HG02981 (cell line): ENCODE measurements around the gene HIGD1C.

Experiments used
- ATAC-seq: cut with Tn5 transposase; IDR thresholded peaks from one replicate; pipeline ENCODE4 v1.9.1; 2021; ENCODE audit warnings: mild to moderate bottlenecking, moderate library complexity; ENCODE audit not compliant: unreplicated experiment

HIGD1C gene

DNA sequence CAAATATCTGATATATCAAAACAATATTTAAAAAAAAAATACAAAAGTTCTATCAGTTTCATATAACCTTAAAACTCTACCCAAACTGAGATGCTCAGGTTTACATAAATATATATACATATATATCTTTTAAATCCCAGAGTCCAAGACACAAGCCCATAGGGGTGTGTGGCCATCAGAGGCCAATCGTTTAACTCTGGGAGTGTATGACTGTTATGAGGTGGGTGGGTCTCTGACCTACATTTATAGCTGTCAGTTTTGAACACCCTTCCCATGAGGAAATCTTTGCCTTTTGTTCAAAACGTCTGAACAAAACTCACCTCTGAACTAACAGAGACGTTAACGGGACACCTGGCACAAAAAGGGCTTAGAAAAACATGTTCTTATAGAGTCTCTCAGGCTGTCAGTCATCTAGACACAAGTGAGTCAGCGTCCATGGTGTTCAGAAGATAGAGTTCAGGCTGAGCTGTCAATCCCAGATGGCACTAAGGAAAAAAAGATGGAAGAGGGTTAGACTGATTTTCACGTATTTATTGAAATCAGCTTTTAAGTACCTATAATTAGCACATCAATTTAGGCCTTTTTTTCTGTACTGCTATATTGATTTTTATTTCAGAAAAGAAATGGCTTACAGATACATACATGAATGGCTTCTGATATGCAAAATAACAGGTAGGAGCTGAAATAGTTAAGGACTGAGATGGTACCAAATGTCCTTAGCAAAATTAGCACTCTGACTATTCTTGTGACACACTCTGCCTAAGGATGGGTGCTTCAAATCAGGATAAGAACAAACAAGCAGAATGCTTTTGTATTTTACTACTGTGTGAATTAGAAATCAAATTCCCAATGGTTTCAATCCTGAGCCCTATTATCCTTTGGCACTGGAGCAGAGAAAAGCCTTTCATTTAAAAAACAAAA, 29.2 kb downstream of the HIGD1C start:
- no peak for ATAC-seq

GRCh38 chr12:50984586-50985298, 32.4 kb downstream of the HIGD1C start:
- ATAC-seq = no peak

- ATAC-seq = no peak
These were observed 33.0 kb downstream of the HIGD1C start for GRCh38 chr12:50985322-50985721.

GRCh38 chr12:50986966-50987737, 34.8 kb downstream of the HIGD1C start:
- ATAC-seq = no peak

DNA sequence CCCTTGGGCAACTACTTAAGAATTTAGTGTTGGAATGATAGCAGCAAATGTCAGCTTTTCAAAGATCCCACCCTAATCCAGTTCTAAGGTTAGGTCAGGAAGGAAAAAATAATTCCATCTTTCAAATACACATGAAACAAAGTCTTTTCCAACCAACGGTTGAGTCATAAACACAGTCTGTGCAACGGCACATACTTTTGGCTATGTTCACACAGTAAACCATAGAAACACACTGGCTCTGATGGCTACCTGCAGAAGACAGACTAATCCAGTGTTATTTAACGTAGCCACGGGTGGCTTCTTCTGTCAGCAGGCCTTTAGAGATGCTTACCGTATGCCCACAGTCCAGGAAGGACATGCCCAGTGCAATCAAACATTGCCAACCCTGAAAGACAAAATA, 35.7 kb downstream of the HIGD1C start:
- ATAC-seq = no peak

DNA sequence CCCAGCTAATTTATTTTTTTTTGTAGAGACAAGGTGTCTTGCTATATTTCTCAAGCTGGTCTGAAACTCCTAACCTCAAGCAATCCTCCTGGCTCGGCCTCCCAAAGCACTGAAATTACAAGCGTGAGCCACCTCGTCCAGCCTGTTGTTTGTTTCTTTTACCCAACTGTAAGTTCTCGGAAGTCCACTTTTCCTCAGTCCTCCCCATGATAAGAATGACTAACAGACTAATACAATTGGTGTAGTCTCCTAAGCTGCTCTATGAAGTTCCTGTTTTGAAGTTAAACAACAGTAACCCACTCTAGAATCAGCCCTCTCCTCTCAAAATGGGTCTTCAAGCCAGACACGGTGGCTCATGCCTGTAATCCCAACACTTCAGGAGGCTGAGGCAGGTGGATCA, 36.5 kb downstream of the HIGD1C start:
- no peak for ATAC-seq

DNA sequence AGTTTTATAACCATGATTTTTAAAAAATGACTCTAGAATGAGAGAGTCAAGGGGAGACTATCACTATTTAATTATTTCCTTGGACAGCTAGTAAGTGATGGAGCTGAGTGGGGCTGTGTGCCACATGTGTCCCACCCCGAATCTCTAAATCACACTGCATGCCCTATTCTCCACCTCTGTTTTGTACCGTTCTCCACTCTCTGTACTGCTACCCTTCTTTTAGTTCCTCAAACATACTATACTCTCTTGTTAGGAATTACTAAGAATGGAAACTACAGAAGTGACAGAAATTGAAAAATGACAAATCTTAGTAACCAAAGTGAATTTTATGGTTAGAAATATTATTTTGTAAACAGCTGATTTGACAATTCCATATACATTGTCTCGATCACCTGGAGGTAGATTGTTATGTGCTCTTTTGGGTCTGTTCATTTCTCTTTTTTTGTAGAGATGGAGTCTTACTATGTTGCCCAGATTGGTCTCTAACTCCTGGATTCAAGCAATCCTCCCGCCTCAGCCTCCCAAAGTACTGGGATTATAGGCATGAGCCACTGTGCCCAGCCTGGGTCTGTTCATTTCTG, 37.9 kb downstream of the HIGD1C start:
- ATAC-seq = no peak

DNA sequence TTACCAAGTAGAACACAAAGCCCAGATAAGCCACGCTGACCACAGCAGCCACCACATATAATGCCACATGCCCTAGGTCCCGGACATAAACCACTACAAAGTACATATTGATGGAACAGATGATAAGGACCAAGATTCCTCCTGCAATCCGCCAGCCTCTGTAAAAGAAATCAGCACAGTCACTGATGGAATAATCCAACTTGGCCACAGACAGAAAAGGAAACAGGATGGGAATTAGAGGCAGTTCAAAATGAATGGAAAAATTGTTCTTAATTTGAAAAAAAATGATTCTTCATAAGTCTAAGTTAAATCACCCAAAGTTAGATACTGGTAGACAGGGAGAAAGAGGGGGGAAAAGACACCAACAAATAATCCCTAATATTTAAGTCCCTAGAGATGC, 38.4 kb downstream of the HIGD1C start:
- no peak for ATAC-seq

DNA sequence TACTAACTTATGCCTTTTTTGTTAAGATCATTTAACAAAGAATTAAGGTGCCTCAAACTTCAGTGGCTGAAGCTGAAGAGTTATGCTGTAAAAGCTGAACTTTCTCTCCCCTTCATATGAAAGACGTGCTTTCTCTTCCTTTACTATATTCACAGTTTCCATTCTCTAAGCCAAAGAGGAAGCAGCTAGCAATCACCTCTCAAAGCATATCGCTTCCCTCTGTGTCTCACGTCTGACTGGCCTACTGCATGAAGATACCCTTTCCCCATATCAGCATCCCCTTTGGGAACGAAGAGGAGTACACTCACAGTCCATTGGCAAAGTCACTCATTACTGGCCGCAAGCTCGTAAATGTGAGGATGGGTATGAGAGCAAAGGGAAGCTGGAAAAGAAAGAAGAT, 38.9 kb downstream of the HIGD1C start:
- no peak for ATAC-seq

- no peak for ATAC-seq
These were observed 40.5 kb downstream of the HIGD1C start for GRCh38 chr12:50992819-50993218.

DNA sequence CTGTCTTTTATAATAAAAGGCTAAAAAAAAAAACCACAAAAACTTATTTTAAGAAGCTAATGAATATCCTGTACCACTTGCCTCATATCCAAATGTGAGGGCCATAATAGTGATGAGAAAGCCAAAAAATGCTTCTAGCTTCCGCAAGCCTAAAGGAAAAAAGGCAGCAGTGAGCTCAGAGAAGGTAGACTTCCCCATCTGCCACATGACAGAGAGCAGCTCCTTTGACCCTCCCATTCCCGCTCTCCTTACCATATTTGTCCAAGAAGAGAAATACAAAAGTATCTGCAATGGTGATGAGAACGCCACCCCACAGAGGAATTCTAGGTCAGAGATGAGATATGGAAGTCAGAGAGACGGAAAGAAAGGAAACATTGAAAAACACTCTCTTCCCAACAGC, 46.7 kb downstream of the HIGD1C start:
- ATAC-seq = no peak

DNA sequence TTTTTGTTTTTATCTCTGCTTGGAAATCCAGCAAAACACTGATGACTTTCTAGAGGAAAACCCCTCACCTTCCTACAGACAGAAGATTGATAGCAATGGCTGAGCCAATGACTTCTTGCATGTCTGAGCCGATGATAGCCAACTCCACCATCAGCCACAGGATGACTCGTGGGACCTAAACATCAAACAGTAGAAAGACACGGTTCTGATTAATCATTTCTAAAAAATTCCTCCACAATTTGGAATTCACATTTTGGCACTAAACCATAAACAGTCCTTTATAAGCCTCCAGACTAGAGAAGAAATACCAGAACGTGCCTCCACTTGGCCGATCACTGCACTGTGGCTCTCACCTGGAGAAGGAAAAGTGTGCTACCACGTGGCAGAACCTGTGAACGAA, 47.9 kb downstream of the HIGD1C start:
- no peak for ATAC-seq

DNA sequence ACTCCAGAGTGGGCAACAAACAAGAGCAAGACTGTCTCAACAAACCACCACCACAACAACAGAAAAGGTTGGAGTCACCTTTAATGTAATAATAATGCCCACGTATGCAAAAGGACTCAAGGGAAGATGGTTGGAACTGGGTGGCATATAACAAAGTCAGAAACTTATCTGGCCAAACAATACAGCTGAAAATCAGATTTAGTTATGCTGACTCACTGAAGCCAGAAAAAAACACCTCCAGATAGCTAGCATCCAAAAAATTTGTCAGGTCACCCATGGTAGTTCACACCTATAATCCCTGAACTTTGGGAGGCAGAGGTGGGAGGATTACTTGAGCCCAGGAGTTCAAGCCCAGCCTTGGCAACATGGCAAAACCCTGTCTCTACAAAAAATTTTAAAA, 49.5 kb downstream of the HIGD1C start:
- ATAC-seq = no peak

GRCh38 chr12:51004504-51004903, 52.2 kb downstream of the HIGD1C start:
- ATAC-seq = no peak

DNA sequence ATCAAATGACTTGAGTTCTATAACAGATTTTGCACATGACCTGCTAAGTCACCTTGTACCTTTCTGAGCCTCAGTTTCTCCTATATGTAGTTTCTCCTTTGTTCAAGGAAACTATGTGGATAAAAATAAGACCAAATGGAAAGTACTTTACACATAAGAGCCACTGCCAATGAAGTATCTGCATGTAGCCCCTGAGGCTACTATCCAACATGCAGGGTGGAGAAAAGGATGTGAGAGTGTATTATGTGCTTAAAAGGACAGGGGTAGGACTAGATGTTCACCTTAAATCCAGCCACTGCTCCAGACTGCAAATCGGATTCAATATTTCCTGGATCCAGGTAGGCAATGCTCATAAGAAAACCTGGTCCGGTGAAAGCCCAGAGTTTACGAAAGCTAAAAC, 52.7 kb downstream of the HIGD1C start:
- ATAC-seq = no peak

DNA sequence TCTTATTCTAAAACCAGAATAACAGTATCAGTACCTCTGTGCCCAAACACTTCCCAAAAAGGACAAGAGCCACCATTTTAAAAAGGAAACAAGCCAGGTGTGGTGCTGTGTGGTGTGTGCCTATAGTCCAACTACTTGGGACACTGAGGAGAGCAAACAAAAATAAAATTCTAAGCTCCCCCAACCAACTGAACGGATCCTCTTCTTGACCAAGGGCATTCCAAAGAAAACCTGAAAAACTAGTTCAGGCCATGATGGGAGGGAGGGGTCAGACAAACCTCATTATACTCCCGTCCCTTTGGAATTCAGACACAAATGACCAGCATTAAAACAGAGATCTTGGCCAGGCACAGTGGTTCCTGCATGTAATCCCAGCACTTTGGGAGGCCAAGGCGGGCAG, 53.3 kb downstream of the HIGD1C start:
- ATAC-seq = no peak

DNA sequence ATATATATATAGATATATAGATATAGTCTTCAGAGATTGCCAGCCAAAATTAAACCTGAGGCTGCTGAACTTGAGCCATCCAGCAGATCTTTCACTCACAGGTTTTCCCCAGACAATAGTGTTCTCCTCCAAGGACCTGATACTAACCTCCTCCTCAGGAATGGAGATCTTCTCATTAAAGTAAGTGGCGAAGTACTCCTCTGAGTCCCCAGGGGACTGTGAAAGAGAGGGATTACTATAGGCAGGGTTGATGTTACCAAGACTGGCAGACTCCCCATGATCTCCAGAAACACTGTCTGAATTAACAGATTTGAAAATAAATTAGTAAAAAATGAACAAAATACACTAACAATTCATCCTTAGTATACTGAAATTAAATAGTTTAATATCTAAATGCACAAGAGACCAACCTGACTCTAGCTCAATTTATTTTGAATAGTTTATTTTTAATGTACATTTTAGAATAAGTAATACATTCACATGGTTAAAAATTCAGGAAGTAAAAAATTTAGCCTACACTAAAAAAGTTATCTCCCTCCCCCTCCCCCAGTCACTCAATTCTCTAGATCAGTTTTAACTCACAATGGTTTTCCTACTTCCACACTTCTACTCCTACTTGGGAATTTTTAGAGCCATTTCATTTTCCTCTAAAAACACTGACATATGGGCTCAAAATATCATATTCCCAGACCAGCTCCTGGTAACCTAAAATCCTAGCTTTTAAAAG, 56.1 kb downstream of the HIGD1C start:
- ATAC-seq = no peak

DNA sequence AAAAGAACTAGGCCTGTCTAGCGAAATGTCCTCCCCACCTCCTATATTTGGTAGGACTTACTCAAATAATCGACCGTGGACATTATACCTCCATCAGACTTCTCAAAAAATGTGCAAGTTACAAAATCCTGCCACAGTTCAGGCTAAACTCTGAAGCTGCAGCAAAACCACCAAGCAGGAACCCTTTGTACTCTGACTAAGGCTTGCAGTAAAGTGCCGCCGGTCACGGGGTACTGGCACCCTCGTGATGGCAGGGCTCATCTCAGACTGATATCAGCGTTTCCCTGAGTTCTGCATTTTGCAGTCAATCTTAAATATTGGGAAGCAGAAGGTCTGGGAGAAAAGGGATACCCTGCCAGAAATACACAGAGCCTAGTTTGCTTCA, 56.7 kb downstream of the HIGD1C start:
- no peak for ATAC-seq

GRCh38 chr12:51011955-51012354, 59.6 kb downstream of the HIGD1C start:
- no peak for ATAC-seq

GRCh38 chr12:51012570-51013236, 60.4 kb downstream of the HIGD1C start:
- ATAC-seq = no peak
